ENCODE measurements around the gene TPM2. TPM values are rescaled to one million over a fixed set of nuclear protein-coding genes. Genes with fewer than 3 reads are reported as not detected.

TPM2 gene
- total RNA-seq, 1 donor from 2014 or later = 460 TPM

- DNase-seq (ENCODE audit: extremely low spot score in 2 of 2) = no peak
- intact Hi-C loops (cut with DNase I) = no loop called here
- Histone ChIP-seq H3K27ac (peak overlapping the region; percentile 96), H3K9me3 (no peaks in the 10 kb centered on the region), H3K27me3 (no peaks in the 10 kb centered on the region), H3K36me3 (peaks cover 0 to 11% of the 10 kb centered on the region in 2 donors), H3K4me1 (peaks cover 32% of the 10 kb centered on the region), H3K4me3 (peak overlapping the region; percentile 79 to 90)
- TF ChIP-seq POLR2A (IDR thresholded peaks at IDR 0.05) = no peak
- no peak for TF ChIP-seq POLR2AphosphoS5 (IDR thresholded peaks at IDR 0.05; ENCODE audit: insufficient read depth in 1 of 2, low read depth in 1 of 2)
- no peak for TF ChIP-seq CTCF (IDR thresholded peaks at IDR 0.05)
These were observed 2.4 kb downstream of the TPM2 start for GRCh38 chr9:35687306-35687705.

GRCh38 chr9:35686222-35687203 lies 3.2 kb downstream of the TPM2 start:
- no peak for TF ChIP-seq POLR2AphosphoS5 (IDR thresholded peaks at IDR 0.05; ENCODE audit: insufficient read depth in 1 of 2, low read depth in 1 of 2)
- TF ChIP-seq CTCF (IDR thresholded peaks at IDR 0.05) = no peak
- TF ChIP-seq POLR2A (IDR thresholded peaks at IDR 0.05) = no peak
- Histone ChIP-seq H3K9me3 (no peaks in the 10 kb centered on the region), H3K27ac (peak overlapping the region; percentile 1), H3K27me3 (no peaks in the 10 kb centered on the region), H3K4me3 (peak overlapping the region; percentile 79 to 90), H3K36me3 (peaks cover 0 to 11% of the 10 kb centered on the region in 2 donors), H3K4me1 (peaks cover 32% of the 10 kb centered on the region)
- intact Hi-C loops (cut with DNase I) = no loop called here
- no peak for DNase-seq (ENCODE audit: extremely low spot score in 2 of 2)

- Histone ChIP-seq H3K36me3 (peaks cover 0 to 11% of the 10 kb centered on the region in 2 donors), H3K4me3 (peak overlapping the region; percentile 19 to 28), H3K27ac (no peak overlapping the region), H3K27me3 (no peaks in the 10 kb centered on the region), H3K9me3 (no peaks in the 10 kb centered on the region), H3K4me1 (peaks cover 32% of the 10 kb centered on the region)
- TF ChIP-seq POLR2AphosphoS5 (IDR thresholded peaks at IDR 0.05; ENCODE audit: insufficient read depth in 1 of 2, low read depth in 1 of 2) (no peak), POLR2A (IDR thresholded peaks at IDR 0.05) (no peak), CTCF (IDR thresholded peaks at IDR 0.05) (no peak)
- DNase-seq (ENCODE audit: extremely low spot score in 2 of 2) = no peak
- intact Hi-C loops (cut with DNase I) = no loop called here
These were observed 4.2 kb downstream of the TPM2 start for GRCh38 chr9:35685506-35685905.

GRCh38 chr9:35684921-35685320 lies 4.8 kb downstream of the TPM2 start:
- peaks cover 0 to 11% of the 10 kb centered on the region in 2 donors for H3K36me3 ChIP-seq
- TF ChIP-seq POLR2A (IDR thresholded peaks at IDR 0.05) (no peak), CTCF (IDR thresholded peaks at IDR 0.05) (no peak)
- intact Hi-C loops (cut with DNase I) = no loop called here
- peak overlapping the region in 1 of 2 donors; percentile 28 for H3K4me3 ChIP-seq
- H3K9me3 ChIP-seq = no peaks in the 10 kb centered on the region
- no peak overlapping the region for H3K27ac ChIP-seq
- peaks cover 27% of the 10 kb centered on the region for H3K4me1 ChIP-seq
- no peak for DNase-seq (ENCODE audit: extremely low spot score in 2 of 2)
- no peaks in the 10 kb centered on the region for H3K27me3 ChIP-seq

- Histone ChIP-seq H3K4me3 (no peak overlapping the region), H3K27me3 (no peaks in the 10 kb centered on the region), H3K27ac (no peak overlapping the region), H3K9me3 (no peaks in the 10 kb centered on the region), H3K4me1 (peaks cover 19% of the 10 kb centered on the region), H3K36me3 (peaks cover 0 to 11% of the 10 kb centered on the region in 2 donors)
- TF ChIP-seq CTCF (IDR thresholded peaks at IDR 0.05) (no peak), POLR2AphosphoS5 (IDR thresholded peaks at IDR 0.05; ENCODE audit: insufficient read depth in 1 of 2, low read depth in 1 of 2) (no peak), POLR2A (IDR thresholded peaks at IDR 0.05) (no peak)
- DNase-seq (ENCODE audit: extremely low spot score in 2 of 2) = no peak
- intact Hi-C loops (cut with DNase I) = no loop called here
These were observed 6.4 kb downstream of the TPM2 start for GRCh38 chr9:35683323-35683722.
